Coronary artery (tissue), 2 donors: Measurements from ENCODE around the gene CRYL1.
"Not testable (repeated sequence)": the region's sequence is repeated elsewhere in the genome, so short reads cannot be mapped to it uniquely, and the experiment has no call there.

Experiments used
- DNase-seq: peaks from one replicate; pipeline ENCODE4 v3.0.0-alpha.2; 2017; ENCODE audit warnings: low spot score
- H3K27ac ChIP-seq, 2 donors: fragments of 200-600 bp; sonication (generic); one replicate each; pipeline ENCODE4 v1.5.1; 2016 to 2019
- H3K4me3 ChIP-seq: fragments of 200-600 bp; sonication (generic); 2 replicates; pipeline ENCODE4 v1.5.1; 2016; ENCODE audit warnings: mild to moderate bottlenecking, moderate library complexity
- CTCF ChIP-seq: fragments of 200-600 bp; sonication (generic); IDR thresholded peaks from one replicate; pipeline ENCODE4 v1.5.1; 2019; ENCODE audit warnings: antibody characterized with exemption

Gene CRYL1

DNA sequence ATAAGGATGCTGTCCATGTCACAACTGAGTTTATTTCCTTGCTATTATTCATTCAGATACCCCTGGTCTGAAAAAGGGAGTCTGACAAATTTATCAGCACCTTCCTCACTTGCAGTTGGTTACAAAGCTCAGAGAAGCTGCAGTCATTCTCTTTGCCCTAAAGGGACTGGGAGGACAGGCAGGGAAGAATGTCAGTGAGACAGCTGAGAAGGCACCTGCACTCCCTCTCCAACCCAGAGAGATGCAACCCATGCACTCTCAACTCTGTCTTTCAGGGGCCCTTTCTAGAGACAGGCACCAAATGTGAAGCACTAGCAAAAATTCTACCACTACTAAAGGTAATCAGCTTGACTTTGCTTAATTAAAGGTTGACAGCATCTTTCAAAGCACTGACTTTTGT, 83.3 kb downstream of the CRYL1 start:
- Histone ChIP-seq H3K4me3 (no peak overlapping the region), H3K27ac (no peak overlapping the region)
- DNase-seq, result no peak
- TF ChIP-seq CTCF, result no peak

DNA sequence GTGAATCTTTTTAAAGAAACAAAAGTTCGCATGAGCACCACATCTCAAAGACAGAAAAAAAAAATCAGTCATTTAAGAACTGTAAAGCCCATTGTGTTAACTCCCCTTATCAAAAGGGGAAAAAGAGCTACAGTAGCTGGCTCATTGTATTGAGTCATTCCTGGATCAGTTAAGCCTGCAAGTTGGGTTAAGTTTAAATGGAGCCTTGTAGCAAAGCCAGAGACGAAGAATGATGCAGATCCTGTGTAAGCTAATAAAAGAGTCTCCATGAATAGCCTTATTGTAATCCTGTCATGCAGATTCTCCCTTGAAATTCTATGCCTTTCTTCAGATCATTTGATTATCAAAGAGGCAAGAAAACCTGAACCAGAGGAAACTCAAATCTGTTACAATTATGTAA, 83.8 kb downstream of the CRYL1 start:
- DNase-seq, result no peak
- Histone ChIP-seq H3K27ac (no peak overlapping the region), H3K4me3 (no peak overlapping the region)
- TF ChIP-seq CTCF, result no peak

- DNase-seq, result no peak
- TF ChIP-seq CTCF, result no peak
- Histone ChIP-seq H3K27ac (no peak overlapping the region), H3K4me3 (no peak overlapping the region)
Measured at GRCh38 chr13:20441056-20441455, 84.6 kb downstream of the CRYL1 start.

- no peak overlapping the region for H3K27ac ChIP-seq
- no peak overlapping the region for H3K4me3 ChIP-seq
- no peak for TF ChIP-seq CTCF
- DNase-seq, result no peak
Measured at GRCh38 chr13:20439261-20439660, 86.4 kb downstream of the CRYL1 start.

GRCh38 chr13:20438801-20439200, 86.9 kb downstream of the CRYL1 start:
- Histone ChIP-seq H3K27ac (no peak overlapping the region), H3K4me3 (no peak overlapping the region)
- DNase-seq, result no peak
- no peak for TF ChIP-seq CTCF

GRCh38 chr13:20436505-20436904, 89.2 kb downstream of the CRYL1 start:
- TF ChIP-seq CTCF, result no peak
- H3K27ac ChIP-seq, result no peak overlapping the region
- no peak overlapping the region for H3K4me3 ChIP-seq
- DNase-seq, result no peak

- H3K4me3 ChIP-seq, result no peak overlapping the region
- DNase-seq, result no peak
- TF ChIP-seq CTCF, result no peak
- no peak overlapping the region for H3K27ac ChIP-seq
Measured at GRCh38 chr13:20435616-20436368, 89.9 kb downstream of the CRYL1 start.

- not testable (repeated sequence) for H3K4me3 ChIP-seq, DNase-seq, H3K27ac ChIP-seq
Measured at GRCh38 chr13:20434210-20434609, 91.4 kb downstream of the CRYL1 start.
